HG03097 (cell line): ENCODE measurements around the gene ISG15.
"Not testable (repeated sequence)": the region's sequence is repeated elsewhere in the genome, so short reads cannot be mapped to it uniquely, and the experiment has no call there.

ENCODE experiments used
- ATAC-seq: cut with Tn5 transposase; IDR thresholded peaks from one replicate; pipeline ENCODE4 v1.9.1; 2021; ENCODE audit not compliant: unreplicated experiment, low FRiP score

The ISG15 gene

GRCh38 chr1:1024771-1025699 lies 11.7 kb downstream of the ISG15 start:
- ATAC-seq, result no peak

DNA sequence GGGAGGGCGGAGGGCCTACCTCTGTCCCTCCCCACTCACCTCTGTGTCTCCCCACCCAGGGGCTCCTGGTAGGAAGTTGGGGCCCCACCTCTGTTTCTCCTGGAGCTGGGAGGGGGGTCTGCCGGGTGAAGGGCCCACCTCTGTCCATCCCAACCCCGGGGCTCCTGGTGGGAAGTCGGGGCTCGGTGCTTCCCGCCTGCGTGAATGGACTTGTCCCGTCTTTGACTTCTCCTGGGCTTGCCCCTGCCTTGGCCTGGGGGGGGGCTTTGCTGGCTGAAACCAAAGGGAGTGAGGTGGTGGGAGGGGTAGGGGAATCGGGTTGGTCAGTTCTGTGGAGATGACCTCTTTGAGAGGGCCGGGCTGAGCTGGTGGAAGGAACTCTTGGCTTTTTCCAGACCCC lies 12.4 kb downstream of the ISG15 start:
- no peak for ATAC-seq

DNA sequence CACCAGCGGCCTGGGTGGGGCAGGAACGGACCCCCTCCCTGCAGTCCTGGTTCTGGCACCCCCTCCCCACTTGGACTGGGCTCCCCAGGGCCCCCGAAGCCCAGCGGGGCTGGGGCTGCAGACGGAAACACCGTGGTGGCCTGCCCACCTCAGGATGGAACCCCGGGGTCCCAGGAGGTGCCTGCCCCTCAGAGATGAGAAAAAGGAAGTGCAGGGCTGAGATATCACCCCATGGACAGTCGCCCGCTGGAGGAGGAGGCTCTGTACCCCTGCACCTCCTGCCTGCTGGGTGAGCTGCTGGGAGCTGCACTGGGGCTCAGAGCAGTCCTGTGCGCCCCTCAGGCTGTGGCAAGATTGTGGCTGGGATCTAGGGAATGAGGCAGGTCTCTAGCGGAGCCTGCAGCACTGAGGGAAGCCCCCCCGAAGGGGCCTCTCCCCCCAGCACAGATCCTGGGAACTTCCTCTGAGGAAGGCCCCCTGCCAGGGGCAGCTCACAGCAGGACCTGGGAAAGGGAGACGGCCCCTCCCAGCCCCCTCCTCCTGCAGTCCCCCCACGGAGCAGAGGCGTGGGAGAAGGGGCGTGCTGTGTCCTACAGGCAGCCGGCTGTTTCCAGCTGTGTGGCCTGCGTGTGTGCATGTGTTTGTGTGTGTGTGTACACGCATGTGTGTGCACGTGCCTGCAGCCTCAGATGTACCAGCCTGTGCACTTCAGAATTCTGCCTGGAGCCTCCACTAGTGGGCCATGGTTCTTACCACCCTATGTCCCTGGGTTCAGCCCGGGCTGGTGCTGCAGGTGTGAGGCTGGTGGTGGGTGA lies 13.5 kb downstream of the ISG15 start:
- no peak for ATAC-seq

- no peak for ATAC-seq
Measured at GRCh38 chr1:1027791-1028190, 14.5 kb downstream of the ISG15 start.

DNA sequence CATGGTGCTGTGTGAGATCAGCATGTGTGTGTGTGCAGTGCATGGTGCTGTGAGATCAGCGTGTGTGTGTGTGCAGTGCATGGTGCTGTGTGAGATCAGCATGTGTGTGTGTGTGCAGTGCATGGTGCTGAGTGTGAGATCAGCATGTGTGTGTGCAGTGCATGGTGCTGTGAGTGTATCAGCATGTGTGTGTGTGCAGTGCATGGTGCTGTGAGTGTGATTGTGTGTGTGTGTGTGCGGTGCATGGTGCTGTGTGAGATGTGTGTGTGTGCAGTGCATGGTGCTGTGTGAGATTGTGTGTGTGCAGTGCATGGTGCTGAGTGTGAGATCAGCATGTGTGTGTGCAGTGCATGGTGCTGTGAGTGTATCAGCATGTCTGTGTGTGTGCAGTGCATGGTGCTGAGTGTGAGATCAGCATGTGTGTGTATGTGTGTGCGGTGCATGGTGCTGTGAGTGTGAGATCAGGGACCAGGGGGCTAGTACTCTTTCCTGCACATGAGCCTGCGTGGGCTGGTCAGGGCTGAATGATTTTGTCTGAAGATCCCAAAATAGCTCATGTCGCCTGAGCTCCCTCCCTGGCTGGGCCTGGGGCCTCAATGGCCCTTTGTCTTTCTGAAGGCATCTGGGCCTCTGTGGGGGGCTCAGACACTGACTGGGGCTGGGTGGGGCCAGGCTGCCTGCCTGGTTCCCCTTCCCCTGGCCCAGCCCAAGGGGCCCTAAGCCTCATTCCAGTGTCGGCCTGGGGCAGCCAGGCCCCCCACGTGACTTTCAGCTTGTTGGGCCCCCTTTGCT lies 17.8 kb downstream of the ISG15 start:
- ATAC-seq, result not testable (repeated sequence)

GRCh38 chr1:1031659-1032235 lies 18.4 kb downstream of the ISG15 start:
- no peak for ATAC-seq

GRCh38 chr1:1032424-1032823 lies 19.1 kb downstream of the ISG15 start:
- peak; percentile 19 for ATAC-seq

DNA sequence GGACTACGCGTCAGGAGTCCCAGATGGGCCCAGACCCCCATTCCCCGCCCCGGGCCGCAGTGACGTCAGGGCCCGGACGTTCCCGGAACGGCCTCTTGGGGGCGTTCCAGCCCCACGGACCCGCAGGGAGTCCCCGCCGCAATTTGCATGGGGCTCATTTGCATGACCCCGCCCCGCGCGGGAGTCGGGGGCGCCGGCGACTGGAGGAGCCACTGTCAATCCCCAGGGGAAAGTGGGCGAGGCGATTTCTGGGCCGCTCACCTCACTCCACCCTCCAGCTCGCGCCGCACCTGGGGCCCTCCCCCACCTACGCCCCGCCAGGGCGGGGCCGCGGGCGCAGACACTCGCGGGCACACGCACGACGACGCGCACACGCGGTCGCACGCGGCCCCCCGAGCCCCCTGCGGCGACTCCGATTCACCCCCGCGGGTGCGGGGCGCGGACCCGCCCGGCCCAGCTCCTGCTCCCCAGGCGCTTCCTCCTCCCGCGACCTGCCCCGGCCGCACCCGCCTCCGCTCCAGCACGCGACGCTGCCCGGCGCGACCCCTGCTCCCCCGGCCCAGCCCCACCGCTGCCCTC lies 19.8 kb downstream of the ISG15 start:
- peak; percentile 81 for ATAC-seq

- ATAC-seq, result no peak
Measured at GRCh38 chr1:1033731-1034438, 20.6 kb downstream of the ISG15 start.

- ATAC-seq, result no peak
Measured at GRCh38 chr1:1034439-1034781, 21.1 kb downstream of the ISG15 start.

DNA sequence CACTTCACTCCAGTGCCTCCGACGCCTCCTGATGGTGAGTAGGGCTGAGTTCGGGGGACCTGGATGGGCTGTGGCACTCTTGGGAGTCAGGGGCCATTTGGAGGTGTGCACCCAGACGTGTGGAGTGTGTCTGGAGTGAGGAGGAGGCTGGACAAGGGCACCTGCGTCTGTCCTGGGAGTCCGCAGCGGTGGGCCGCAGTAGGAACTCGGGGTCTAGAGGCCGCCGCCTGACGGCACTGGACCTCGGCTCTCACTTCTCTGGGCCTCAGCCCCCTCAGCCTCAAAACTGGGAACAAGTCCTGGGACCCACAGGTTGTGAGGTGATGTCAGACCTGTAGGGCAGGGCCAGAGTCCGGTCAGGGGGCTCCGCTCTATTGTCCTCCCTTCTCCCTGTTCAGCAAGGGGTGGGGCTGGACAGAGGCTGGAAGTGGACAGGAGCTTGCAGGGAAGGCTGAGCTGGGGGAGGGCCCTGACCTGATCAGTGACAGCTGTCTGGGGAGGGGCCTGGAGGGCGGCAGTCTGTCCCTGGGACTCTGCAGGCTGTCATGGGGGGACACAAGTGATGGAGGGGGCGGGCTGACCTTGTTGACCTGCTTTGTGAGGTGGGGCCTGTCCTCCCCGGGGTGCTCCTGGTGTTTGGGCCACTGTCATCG lies 22.1 kb downstream of the ISG15 start:
- ATAC-seq, result no peak

DNA sequence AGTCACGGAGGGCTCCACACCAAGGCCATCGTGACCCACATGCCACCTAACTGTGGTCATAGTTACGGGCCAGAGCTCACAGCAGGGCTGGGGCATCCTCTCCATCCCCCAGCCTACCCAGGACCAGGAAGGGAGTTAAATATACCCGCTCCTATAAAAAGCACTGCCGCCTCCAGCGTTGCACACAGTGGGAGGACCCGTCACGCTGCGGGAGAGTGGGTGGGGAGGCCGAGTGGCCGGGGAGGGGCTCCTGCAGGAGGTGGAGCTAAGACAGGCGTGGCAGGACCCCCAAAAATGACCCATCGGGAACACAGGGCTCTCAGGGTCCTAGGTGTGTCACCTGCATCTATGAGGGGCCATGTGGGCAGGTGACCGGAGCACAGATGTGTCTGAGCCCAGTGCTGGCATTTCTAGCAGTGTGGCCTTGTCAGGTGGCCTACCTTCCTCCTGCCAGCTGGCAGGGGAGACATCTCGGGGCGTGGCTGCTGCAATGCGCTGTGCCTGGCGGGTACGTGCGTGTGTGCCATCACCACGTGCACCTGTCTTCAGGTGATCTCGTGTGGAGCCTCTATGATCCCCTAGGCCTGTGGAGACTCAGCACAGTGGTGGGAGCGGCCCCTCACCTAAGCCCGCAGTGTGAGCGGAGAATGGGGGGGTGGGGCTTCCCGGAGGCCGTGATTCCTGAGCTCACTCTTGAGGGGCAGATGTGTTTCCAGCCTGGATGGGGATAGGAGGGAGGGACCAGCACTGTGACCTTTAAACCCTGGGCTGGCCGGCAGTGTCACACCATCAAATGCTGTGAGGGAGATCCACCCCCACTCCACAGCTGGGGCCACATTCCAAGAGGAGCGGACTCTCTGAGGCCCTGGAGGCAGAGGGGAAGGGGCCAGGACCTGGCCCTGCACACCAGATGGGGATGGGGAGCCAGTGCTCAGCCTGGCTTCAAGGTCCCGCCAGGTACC lies 24.4 kb downstream of the ISG15 start:
- ATAC-seq, result no peak

GRCh38 chr1:1038694-1039093 lies 25.4 kb downstream of the ISG15 start:
- ATAC-seq, result no peak

DNA sequence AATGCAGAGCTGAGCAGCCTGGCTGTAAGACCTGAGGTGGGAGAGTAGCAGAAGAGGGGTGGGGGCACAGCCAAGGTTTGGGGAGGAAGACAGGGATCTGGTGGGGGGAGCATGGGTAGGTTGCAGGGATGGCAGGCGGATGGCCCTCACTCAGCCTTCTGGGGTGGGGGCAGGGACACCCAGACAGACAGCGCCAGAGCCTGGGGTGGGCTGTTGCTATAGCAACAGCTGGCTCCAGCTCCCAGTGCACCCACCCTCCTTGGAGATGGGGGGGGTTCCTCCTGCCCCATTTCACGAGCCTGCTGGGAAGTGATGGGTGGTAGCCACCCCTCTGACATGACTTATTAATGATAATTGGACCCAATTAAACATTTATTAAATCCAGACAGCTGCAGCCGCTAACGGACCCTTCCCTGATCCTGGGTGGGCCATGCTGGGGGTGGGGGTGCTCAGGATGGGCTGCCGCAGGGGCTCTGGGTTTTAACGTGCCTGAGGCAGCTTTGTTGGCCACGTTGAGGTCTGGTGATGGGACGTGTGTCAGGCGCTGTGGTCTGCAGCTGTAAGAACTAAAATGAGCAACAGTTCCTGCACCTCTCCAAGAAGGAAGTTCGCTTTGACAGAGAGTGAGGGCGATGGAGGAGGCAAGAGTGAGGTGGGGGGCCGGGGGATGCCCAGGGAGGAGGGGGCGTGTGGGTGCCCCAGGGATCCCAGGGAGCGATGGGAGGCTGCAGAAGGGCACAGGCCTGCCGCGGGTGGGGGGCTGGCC lies 26.0 kb downstream of the ISG15 start:
- no peak for ATAC-seq

GRCh38 chr1:1040004-1040991 lies 27.0 kb downstream of the ISG15 start:
- no peak for ATAC-seq

DNA sequence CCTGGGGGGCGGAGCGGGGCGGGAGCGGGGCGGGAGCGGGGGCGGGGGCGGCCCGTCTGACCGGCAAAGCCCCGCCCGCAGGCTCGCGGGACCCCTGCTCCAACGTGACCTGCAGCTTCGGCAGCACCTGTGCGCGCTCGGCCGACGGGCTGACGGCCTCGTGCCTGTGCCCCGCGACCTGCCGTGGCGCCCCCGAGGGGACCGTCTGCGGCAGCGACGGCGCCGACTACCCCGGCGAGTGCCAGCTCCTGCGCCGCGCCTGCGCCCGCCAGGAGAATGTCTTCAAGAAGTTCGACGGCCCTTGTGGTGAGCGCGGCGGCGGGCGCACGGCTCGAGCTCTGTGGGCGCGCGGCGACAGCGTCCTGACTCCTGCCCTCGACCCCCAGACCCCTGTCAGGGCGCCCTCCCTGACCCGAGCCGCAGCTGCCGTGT lies 27.8 kb downstream of the ISG15 start:
- ATAC-seq, result no peak
